ENCODE results near the gene NME7.

DNA sequence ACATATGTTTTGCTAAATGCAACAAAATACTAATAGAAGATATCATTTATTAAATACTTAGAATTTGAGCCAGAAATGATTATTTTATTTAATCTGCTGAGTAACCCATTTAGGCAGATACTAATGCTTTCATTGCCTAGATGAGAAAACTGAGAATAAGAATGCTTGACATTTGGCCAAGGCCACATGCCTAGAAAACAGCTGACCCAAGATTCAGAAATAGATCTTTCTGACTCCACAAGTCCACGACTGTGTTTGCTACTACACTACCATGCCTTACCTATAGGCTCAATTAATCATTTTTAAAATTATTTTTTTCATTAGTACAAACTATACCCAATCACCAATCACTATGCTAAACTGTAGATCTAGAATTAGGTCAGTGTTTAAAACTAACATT lies 131.5 kb downstream of the NME7 start:
- TF ChIP-seq, protein P1, sequence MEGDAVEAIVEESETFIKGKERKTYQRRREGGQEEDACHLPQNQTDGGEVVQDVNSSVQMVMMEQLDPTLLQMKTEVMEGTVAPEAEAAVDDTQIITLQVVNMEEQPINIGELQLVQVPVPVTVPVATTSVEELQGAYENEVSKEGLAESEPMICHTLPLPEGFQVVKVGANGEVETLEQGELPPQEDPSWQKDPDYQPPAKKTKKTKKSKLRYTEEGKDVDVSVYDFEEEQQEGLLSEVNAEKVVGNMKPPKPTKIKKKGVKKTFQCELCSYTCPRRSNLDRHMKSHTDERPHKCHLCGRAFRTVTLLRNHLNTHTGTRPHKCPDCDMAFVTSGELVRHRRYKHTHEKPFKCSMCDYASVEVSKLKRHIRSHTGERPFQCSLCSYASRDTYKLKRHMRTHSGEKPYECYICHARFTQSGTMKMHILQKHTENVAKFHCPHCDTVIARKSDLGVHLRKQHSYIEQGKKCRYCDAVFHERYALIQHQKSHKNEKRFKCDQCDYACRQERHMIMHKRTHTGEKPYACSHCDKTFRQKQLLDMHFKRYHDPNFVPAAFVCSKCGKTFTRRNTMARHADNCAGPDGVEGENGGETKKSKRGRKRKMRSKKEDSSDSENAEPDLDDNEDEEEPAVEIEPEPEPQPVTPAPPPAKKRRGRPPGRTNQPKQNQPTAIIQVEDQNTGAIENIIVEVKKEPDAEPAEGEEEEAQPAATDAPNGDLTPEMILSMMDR (IDR thresholded peaks at IDR 0.05): no peak
- TF ChIP-seq ZNF232 (CRISPR knock-in tag; IDR thresholded peaks at IDR 0.05): no peak
- TF ChIP-seq TP53 (CRISPR knock-in tag; IDR thresholded peaks at IDR 0.05): no peak
- TF ChIP-seq, protein P2, sequence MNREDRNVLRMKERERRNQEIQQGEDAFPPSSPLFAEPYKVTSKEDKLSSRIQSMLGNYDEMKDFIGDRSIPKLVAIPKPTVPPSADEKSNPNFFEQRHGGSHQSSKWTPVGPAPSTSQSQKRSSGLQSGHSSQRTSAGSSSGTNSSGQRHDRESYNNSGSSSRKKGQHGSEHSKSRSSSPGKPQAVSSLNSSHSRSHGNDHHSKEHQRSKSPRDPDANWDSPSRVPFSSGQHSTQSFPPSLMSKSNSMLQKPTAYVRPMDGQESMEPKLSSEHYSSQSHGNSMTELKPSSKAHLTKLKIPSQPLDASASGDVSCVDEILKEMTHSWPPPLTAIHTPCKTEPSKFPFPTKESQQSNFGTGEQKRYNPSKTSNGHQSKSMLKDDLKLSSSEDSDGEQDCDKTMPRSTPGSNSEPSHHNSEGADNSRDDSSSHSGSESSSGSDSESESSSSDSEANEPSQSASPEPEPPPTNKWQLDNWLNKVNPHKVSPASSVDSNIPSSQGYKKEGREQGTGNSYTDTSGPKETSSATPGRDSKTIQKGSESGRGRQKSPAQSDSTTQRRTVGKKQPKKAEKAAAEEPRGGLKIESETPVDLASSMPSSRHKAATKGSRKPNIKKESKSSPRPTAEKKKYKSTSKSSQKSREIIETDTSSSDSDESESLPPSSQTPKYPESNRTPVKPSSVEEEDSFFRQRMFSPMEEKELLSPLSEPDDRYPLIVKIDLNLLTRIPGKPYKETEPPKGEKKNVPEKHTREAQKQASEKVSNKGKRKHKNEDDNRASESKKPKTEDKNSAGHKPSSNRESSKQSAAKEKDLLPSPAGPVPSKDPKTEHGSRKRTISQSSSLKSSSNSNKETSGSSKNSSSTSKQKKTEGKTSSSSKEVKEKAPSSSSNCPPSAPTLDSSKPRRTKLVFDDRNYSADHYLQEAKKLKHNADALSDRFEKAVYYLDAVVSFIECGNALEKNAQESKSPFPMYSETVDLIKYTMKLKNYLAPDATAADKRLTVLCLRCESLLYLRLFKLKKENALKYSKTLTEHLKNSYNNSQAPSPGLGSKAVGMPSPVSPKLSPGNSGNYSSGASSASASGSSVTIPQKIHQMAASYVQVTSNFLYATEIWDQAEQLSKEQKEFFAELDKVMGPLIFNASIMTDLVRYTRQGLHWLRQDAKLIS (CRISPR knock-in tag; IDR thresholded peaks at IDR 0.05; ENCODE audit: borderline replicate concordance): no peak

Measured in WTC11 (cell line).